ENCODE measurements around the gene GRIA3.

Gene GRIA3

DNA sequence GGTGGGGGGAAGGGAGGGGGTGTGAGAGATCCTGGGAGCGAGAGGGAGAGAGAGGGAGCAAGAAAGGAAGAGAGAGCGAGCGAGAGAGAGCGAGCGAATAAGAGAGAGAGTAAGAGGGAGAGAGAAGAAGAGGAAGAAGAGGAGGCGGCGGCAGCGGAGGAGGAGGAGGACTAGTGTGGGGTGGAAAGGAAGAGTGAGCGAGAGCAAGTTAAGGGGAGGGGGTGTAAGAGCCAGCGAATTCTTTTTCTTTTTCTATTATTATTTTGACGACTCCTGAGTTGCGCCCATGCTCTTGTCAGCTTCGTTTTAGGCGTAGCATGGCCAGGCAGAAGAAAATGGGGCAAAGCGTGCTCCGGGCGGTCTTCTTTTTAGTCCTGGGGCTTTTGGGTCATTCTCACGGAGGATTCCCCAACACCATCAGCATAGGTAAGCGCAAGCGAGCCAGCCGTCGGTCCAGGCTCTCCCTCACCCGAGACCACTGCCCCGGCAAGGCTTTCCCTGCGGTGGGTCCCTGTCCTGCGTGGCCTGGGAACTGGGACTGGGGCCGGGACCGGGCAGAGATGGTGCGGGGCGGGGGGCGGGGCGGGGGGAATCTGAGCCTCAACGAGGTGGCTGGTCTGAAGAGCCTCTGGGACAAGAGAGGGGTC lies at the start of gene GRIA3:
TSS of gene GRIA3 (plus strand) at position 60 of the 647 bp plus-strand sequence. CDS start at position 318, 258 bp downstream.
- H3K4me3 Mint-ChIP-seq, result peak within 1 kb of the TSS; percentile 56
- H3K4me1 Mint-ChIP-seq (ENCODE audit: low read depth), result no peaks in the 10 kb centered on the region
- no peak within 1 kb of the TSS for H3K27ac Mint-ChIP-seq
- H3K36me3 Mint-ChIP-seq (ENCODE audit: low read depth), result no peaks in the 10 kb centered on the region
- peaks cover 35% of the 10 kb centered on the region for H3K27me3 Mint-ChIP-seq (ENCODE audit: low read depth)
- DNase-seq (ENCODE audit: low spot score), result no peak
- no peaks in the 10 kb centered on the region for H3K9me3 Mint-ChIP-seq

- Mint-ChIP-seq H3K4me1 (ENCODE audit: low read depth) (no peaks in the 10 kb centered on the region), H3K4me3 (no peak overlapping the region), H3K36me3 (ENCODE audit: low read depth) (no peaks in the 10 kb centered on the region), H3K27ac (no peak overlapping the region), H3K9me3 (no peaks in the 10 kb centered on the region), H3K27me3 (ENCODE audit: low read depth) (no peaks in the 10 kb centered on the region)
- DNase-seq (ENCODE audit: low spot score), result no peak
These were observed 45.6 kb upstream of the GRIA3 start for GRCh38 chrX:123138473-123138872.

- no peaks in the 10 kb centered on the region for H3K36me3 Mint-ChIP-seq (ENCODE audit: low read depth)
- no peaks in the 10 kb centered on the region for H3K4me1 Mint-ChIP-seq (ENCODE audit: low read depth)
- no peak for DNase-seq (ENCODE audit: low spot score)
- no peaks in the 10 kb centered on the region for H3K9me3 Mint-ChIP-seq
- H3K27me3 Mint-ChIP-seq (ENCODE audit: low read depth), result no peaks in the 10 kb centered on the region
- H3K27ac Mint-ChIP-seq, result no peak overlapping the region
- no peak overlapping the region for H3K4me3 Mint-ChIP-seq
These were observed 43.6 kb upstream of the GRIA3 start for GRCh38 chrX:123140454-123140853.

- Mint-ChIP-seq H3K4me3 (no peak overlapping the region), H3K27me3 (ENCODE audit: low read depth) (no peaks in the 10 kb centered on the region), H3K9me3 (no peaks in the 10 kb centered on the region), H3K27ac (no peak overlapping the region), H3K36me3 (ENCODE audit: low read depth) (no peaks in the 10 kb centered on the region), H3K4me1 (ENCODE audit: low read depth) (no peaks in the 10 kb centered on the region)
- no peak for DNase-seq (ENCODE audit: low spot score)
These were observed 43.2 kb upstream of the GRIA3 start for GRCh38 chrX:123140904-123141303.

GRCh38 chrX:123153846-123154335 lies 30.2 kb upstream of the GRIA3 start:
- H3K4me3 Mint-ChIP-seq, result no peak overlapping the region
- H3K27me3 Mint-ChIP-seq (ENCODE audit: low read depth), result no peaks in the 10 kb centered on the region
- no peaks in the 10 kb centered on the region for H3K36me3 Mint-ChIP-seq (ENCODE audit: low read depth)
- H3K4me1 Mint-ChIP-seq (ENCODE audit: low read depth), result no peaks in the 10 kb centered on the region
- H3K9me3 Mint-ChIP-seq, result no peaks in the 10 kb centered on the region
- H3K27ac Mint-ChIP-seq, result no peak overlapping the region
- DNase-seq (ENCODE audit: low spot score), result no peak

DNA sequence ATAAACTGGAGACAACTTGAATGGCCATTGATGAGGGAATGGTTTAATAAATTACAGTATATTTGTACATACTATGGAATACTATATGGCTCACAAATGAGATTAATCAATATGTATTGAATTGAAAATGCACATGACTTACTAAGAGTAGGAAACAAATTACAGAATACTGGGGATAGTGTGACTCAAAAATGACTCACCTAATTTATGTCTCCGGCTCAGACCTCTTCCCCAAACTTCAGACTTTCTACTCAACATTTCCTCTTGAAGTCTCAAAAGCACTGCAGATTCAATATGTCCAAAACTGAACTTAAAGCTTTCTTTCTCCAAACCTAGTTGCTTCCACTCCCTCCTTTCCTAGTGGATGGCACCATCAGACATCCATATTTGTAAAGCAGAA lies 28.8 kb upstream of the GRIA3 start:
- Mint-ChIP-seq H3K4me3 (no peak overlapping the region), H3K4me1 (ENCODE audit: low read depth) (no peaks in the 10 kb centered on the region), H3K27me3 (ENCODE audit: low read depth) (no peaks in the 10 kb centered on the region)

GRCh38 chrX:123157586-123157985 lies 26.5 kb upstream of the GRIA3 start:
- Mint-ChIP-seq H3K4me1 (ENCODE audit: low read depth) (no peaks in the 10 kb centered on the region), H3K27ac (no peak overlapping the region), H3K4me3 (no peak overlapping the region), H3K27me3 (ENCODE audit: low read depth) (no peaks in the 10 kb centered on the region), H3K9me3 (no peaks in the 10 kb centered on the region), H3K36me3 (ENCODE audit: low read depth) (no peaks in the 10 kb centered on the region)
- DNase-seq (ENCODE audit: low spot score), result no peak

More for the DNA sequence above, 28.8 kb upstream of the GRIA3 start:
- DNase-seq (ENCODE audit: low spot score), result no peak
- H3K36me3 Mint-ChIP-seq (ENCODE audit: low read depth), result no peaks in the 10 kb centered on the region
- no peaks in the 10 kb centered on the region for H3K9me3 Mint-ChIP-seq
- no peak overlapping the region for H3K27ac Mint-ChIP-seq

GRCh38 chrX:123159403-123159802 lies 24.7 kb upstream of the GRIA3 start:
- Mint-ChIP-seq H3K4me3 (no peak overlapping the region), H3K4me1 (ENCODE audit: low read depth) (no peaks in the 10 kb centered on the region)

DNA sequence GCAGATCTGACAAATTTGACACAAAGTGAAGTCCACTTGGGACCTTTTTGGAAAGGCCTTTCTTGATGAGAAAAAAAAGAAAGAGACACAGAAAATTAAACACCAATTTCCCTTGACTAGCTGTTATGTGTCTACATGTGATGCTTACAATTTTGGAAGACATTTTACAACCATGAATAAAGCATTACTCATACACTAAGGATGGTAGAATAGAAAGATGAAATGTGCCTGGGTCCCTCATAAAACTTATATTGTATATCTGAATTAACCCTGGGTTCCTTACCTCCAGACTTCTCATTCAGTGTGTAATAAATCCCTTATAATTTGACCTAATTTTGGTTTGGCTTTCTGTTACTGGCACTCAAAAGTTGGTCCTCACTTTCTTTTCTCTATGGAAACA lies 16.5 kb upstream of the GRIA3 start:
- no peak for DNase-seq (ENCODE audit: low spot score)
- Mint-ChIP-seq H3K4me3 (no peak overlapping the region), H3K36me3 (ENCODE audit: low read depth) (no peaks in the 10 kb centered on the region), H3K9me3 (no peaks in the 10 kb centered on the region), H3K27me3 (ENCODE audit: low read depth) (no peaks in the 10 kb centered on the region), H3K4me1 (ENCODE audit: low read depth) (no peaks in the 10 kb centered on the region), H3K27ac (no peak overlapping the region)

More at GRCh38 chrX:123159403-123159802, 24.7 kb upstream of the GRIA3 start:
- Mint-ChIP-seq H3K27ac (no peak overlapping the region), H3K9me3 (no peaks in the 10 kb centered on the region), H3K27me3 (ENCODE audit: low read depth) (no peaks in the 10 kb centered on the region), H3K36me3 (ENCODE audit: low read depth) (no peaks in the 10 kb centered on the region)
- no peak for DNase-seq (ENCODE audit: low spot score)

- Mint-ChIP-seq H3K27ac (no peak overlapping the region), H3K27me3 (ENCODE audit: low read depth) (no peaks in the 10 kb centered on the region), H3K4me3 (no peak overlapping the region)
These were observed 14.7 kb upstream of the GRIA3 start for GRCh38 chrX:123169247-123169901.

GRCh38 chrX:123170546-123170945 lies 13.5 kb upstream of the GRIA3 start:
- Mint-ChIP-seq H3K27ac (no peak overlapping the region), H3K9me3 (no peaks in the 10 kb centered on the region), H3K4me1 (ENCODE audit: low read depth) (no peaks in the 10 kb centered on the region)

More at GRCh38 chrX:123169247-123169901, 14.7 kb upstream of the GRIA3 start:
- DNase-seq (ENCODE audit: low spot score), result no peak
- no peaks in the 10 kb centered on the region for H3K4me1 Mint-ChIP-seq (ENCODE audit: low read depth)
- H3K36me3 Mint-ChIP-seq (ENCODE audit: low read depth), result no peaks in the 10 kb centered on the region
- no peaks in the 10 kb centered on the region for H3K9me3 Mint-ChIP-seq

GRCh38 chrX:123171781-123172180 lies 12.3 kb upstream of the GRIA3 start:
- Mint-ChIP-seq H3K9me3 (no peaks in the 10 kb centered on the region), H3K36me3 (ENCODE audit: low read depth) (no peaks in the 10 kb centered on the region), H3K27me3 (ENCODE audit: low read depth) (no peaks in the 10 kb centered on the region), H3K27ac (no peak overlapping the region), H3K4me1 (ENCODE audit: low read depth) (no peaks in the 10 kb centered on the region), H3K4me3 (no peak overlapping the region)
- no peak for DNase-seq (ENCODE audit: low spot score)

More at GRCh38 chrX:123170546-123170945, 13.5 kb upstream of the GRIA3 start:
- DNase-seq (ENCODE audit: low spot score), result no peak
- H3K4me3 Mint-ChIP-seq, result no peak overlapping the region
- H3K36me3 Mint-ChIP-seq (ENCODE audit: low read depth), result no peaks in the 10 kb centered on the region
- H3K27me3 Mint-ChIP-seq (ENCODE audit: low read depth), result no peaks in the 10 kb centered on the region

DNA sequence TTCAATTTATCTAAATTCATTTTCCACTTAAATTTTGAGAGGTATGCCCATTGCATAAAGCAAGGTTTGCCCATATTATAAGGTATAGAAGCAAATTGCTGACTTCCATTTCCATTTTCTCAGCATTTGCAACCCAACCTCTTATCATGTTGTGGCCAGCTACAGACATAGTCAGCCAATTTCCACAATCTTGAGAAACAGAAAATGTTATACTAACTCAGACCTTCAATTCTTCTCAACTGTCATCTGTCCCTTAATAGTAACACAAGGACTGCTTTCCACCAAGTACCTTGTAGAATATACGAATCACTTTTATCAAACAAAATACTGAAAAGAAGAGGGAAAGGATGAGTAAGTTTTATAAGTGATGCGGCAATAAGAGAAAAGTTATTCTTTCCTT lies 11.2 kb upstream of the GRIA3 start:
- Mint-ChIP-seq H3K27me3 (ENCODE audit: low read depth) (no peaks in the 10 kb centered on the region), H3K9me3 (no peaks in the 10 kb centered on the region), H3K27ac (no peak overlapping the region), H3K4me3 (no peak overlapping the region), H3K36me3 (ENCODE audit: low read depth) (no peaks in the 10 kb centered on the region), H3K4me1 (ENCODE audit: low read depth) (no peaks in the 10 kb centered on the region)
- no peak for DNase-seq (ENCODE audit: low spot score)

DNA sequence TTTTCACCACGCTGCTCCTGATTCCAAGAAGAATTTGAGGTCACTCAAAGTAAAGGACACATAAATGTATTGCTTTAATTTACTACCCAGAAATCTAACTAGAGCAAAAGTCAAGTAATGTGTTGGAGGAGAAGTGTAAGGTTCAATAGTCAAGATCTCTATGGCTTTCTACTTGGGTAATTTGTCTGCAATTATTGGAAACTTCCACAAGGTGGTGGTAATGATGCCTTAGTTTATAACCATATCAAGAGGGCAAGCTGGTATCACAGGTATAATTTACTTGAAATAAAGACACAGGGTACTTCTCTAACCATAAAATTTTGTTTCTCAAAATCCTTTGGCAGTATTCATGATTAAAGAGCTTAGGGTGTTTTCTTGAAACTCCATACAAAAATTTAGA lies 10.2 kb upstream of the GRIA3 start:
- H3K27me3 Mint-ChIP-seq (ENCODE audit: low read depth), result no peaks in the 10 kb centered on the region
- H3K4me3 Mint-ChIP-seq, result no peak overlapping the region
- no peaks in the 10 kb centered on the region for H3K4me1 Mint-ChIP-seq (ENCODE audit: low read depth)
- no peaks in the 10 kb centered on the region for H3K36me3 Mint-ChIP-seq (ENCODE audit: low read depth)
- no peaks in the 10 kb centered on the region for H3K9me3 Mint-ChIP-seq
- no peak for DNase-seq (ENCODE audit: low spot score)
- H3K27ac Mint-ChIP-seq, result no peak overlapping the region

Measured in T-helper 2 cell treated with Interferon-gamma antibody and Interleukin-4, amounts not matched to agents 5 μg/mL and 100 μg/mL, for 36 hours (primary cell).